DND-41 (cell line): ENCODE data around the gene DCAF7.

ENCODE experiments used
- CTCF ChIP-seq: IDR thresholded peaks from 2 replicates; pipeline ENCODE4 v1.5.1; 2012; ENCODE audit warnings: borderline replicate concordance, low read length, moderate library complexity, mild to moderate bottlenecking; ENCODE audit not compliant: poor library complexity, severe bottlenecking; ENCODE audit errors: extremely low read depth
- EZH2 ChIP-seq: IDR thresholded peaks from 3 replicates; pipeline ENCODE4 v1.6.1; 2012; ENCODE audit warnings: borderline replicate concordance, low read depth, mild to moderate bottlenecking, moderate library complexity, low read length, inconsistent platforms; ENCODE audit not compliant: severe bottlenecking

DNA sequence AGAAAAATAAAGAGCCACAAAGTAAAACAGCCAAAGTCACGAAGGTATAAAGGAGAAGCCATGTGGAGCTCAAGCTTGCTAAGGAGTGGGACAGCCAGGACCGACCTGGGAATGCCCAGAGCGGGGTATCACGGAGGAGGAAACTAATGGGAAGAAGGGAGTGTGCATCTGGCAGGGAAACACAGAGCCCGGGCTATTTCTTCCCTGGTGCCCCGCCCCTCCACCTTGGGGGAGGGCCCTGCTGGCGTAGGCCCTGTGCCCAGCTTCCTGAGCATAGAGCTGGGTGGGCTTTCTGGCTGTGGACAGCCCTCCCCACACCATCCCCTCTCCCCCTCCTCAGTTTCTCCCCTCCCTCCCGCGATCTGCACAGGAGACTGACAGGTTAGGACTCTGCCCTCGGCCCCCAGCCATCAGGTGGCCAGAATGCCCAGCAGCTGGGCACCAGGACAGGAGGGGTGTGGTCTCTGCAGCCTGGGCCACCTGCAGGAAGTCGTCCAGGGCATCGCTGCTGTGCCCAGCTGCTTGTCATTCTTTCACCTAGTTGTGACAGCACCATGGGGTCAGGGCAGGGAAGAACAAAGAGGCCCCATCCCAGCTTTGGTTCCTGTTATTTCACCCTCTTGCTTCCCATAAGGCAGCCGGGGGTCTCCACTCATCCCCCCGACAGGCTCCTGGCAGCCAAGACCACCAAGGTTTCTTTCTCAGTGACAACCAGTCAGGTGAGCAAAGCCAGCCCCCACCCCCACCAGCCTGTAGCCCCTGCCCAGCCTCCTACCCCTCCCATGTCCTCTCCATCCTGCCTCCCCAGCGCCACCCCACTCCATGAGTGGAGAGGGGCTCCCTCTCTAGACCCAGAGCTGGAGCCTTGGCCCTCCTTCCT lies 7.1 kb upstream of the DCAF7 start:
- TF ChIP-seq CTCF (no peak), EZH2 (no peak)
